Nephron (organoid): ENCODE results near the gene ZNF148.

Source experiments
- H3K27ac Mint-ChIP-seq, 3 experiments: 2 replicates each; pipeline ENCODE4 v1.8.0; 2020; ENCODE audit warnings: mixed read lengths in 3 of 3, mild to moderate bottlenecking in 2 of 3, moderate library complexity in 1 of 3
- H3K27me3 Mint-ChIP-seq: 2 replicates; pipeline ENCODE4 v1.8.0; 2021; ENCODE audit warnings: low read depth, mild to moderate bottlenecking, moderate library complexity, mixed read lengths
- H3K36me3 Mint-ChIP-seq: 2 replicates; pipeline ENCODE4 v1.8.0; 2020; ENCODE audit warnings: low read depth, mixed read lengths
- H3K4me1 Mint-ChIP-seq: 2 replicates; pipeline ENCODE4 v1.8.0; 2020; ENCODE audit warnings: mixed read lengths
- H3K4me3 Mint-ChIP-seq, 3 experiments: 2 replicates each; pipeline ENCODE4 v1.8.0; 2020; ENCODE audit warnings: mild to moderate bottlenecking in 3 of 3, mixed read lengths in 3 of 3, moderate library complexity in 2 of 3
- H3K9me3 Mint-ChIP-seq: 2 replicates; pipeline ENCODE4 v1.8.0; 2020; ENCODE audit warnings: mixed read lengths
- TF ChIP-seq, protein P1 (sequence below), 3 experiments: fragments of 200-600 bp; sonication (generic); IDR thresholded peaks; one replicate each; pipeline ENCODE4 v1.5.0; 2021; ENCODE audit warnings: antibody characterized with exemption in 3 of 3; ENCODE audit not compliant: unreplicated experiment in 3 of 3

The ZNF148 gene

DNA sequence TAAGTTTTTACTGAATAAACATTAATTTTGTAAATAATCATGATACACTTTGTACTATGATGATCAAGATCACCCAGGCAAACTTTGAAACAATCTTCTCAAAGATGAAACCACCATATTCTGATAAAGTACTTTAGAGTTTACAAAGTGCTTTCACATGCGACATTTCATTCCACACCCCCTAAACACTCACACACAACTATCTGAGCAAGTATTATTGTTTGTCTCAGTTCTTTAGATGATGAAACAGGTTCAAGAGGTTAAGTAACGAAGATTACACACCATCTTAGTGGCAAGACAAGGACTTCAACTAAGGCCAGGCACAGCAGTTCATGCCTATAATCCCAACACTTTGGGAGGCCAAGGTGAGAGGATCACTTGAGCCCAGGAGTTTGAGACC lies 37.6 kb downstream of the ZNF148 start:
- Mint-ChIP-seq H3K27me3 (no peaks in the 10 kb centered on the region), H3K27ac (no peak overlapping the region), H3K36me3 (peaks cover 55% of the 10 kb centered on the region), H3K9me3 (peaks cover 23% of the 10 kb centered on the region), H3K4me3 (no peak overlapping the region), H3K4me1 (peaks cover 19% of the 10 kb centered on the region)
- TF ChIP-seq, protein P1, sequence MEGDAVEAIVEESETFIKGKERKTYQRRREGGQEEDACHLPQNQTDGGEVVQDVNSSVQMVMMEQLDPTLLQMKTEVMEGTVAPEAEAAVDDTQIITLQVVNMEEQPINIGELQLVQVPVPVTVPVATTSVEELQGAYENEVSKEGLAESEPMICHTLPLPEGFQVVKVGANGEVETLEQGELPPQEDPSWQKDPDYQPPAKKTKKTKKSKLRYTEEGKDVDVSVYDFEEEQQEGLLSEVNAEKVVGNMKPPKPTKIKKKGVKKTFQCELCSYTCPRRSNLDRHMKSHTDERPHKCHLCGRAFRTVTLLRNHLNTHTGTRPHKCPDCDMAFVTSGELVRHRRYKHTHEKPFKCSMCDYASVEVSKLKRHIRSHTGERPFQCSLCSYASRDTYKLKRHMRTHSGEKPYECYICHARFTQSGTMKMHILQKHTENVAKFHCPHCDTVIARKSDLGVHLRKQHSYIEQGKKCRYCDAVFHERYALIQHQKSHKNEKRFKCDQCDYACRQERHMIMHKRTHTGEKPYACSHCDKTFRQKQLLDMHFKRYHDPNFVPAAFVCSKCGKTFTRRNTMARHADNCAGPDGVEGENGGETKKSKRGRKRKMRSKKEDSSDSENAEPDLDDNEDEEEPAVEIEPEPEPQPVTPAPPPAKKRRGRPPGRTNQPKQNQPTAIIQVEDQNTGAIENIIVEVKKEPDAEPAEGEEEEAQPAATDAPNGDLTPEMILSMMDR (IDR thresholded peaks at IDR 0.05; ENCODE audit: unreplicated experiment in 3 of 3): no peak

DNA sequence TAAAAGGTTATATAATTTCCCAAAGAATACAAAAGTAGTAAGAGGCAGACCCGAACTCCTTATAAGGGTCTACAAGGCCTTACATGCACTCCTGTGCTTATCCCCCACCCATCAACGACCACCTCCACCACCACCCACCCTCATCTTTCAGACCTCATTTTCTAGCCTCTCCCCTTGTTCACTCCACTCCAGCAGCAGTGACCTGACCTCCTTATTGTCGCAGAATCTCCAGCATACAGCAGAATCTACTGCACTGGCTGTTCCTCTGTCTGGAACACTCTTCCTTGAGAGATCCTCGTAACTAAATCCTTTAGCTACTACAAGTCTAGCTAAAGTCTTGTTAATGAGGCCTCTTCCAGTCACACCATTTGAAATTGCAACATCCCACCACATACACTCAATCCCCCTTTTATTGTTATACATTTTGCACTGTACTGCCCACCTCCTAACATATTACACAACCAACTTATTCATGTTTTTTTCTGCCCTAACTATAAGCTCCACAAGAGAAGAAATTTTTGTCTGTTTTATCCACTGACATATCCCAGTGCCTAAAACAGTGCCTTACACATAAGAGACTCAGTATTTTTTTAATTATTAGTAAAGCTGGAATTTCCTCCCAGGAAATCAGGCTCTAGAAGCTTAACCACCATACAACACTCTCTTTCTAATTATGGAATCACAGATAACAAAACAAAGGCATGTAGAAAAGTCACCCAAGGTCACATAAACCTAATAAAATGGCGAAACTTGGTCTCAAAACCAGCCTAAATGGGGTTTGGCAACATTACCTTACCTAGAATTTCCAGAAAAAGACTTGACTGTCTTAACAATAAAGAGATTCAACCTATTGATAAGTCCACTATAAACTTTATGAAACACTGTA lies 40.2 kb downstream of the ZNF148 start:
- H3K27me3 Mint-ChIP-seq: no peaks in the 10 kb centered on the region
- no peak overlapping the region for H3K4me3 Mint-ChIP-seq
- H3K4me1 Mint-ChIP-seq: peaks cover 19% of the 10 kb centered on the region
- peak overlapping the region in 1 of 3 experiments; percentile 15 for H3K27ac Mint-ChIP-seq
- peaks cover 39% of the 10 kb centered on the region for H3K36me3 Mint-ChIP-seq
- TF ChIP-seq, protein P1 (IDR thresholded peaks at IDR 0.05; ENCODE audit: unreplicated experiment in 3 of 3): no peak
- peaks cover 12% of the 10 kb centered on the region for H3K9me3 Mint-ChIP-seq

DNA sequence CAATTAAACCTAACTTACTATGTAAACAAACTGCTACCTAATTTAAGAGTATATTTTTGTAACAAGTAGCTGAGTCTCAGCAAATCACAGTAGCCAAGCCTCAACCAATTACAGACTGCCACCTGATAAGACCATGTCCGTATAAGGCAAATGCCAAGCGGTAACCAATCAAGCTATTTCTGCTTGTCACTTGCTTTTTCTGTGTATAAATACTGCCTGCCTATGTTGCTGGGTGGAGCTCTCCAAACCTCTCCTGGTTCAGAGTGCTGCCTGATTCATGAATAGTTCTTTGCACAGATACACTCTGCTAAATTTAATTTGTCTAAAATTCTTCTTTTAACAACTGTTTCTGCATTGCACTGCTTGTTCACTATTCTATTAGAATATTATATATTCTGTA lies 42.6 kb downstream of the ZNF148 start:
- Mint-ChIP-seq H3K9me3 (peaks cover 4% of the 10 kb centered on the region), H3K4me1 (peaks cover 19% of the 10 kb centered on the region), H3K4me3 (no peak overlapping the region), H3K27me3 (no peaks in the 10 kb centered on the region), H3K36me3 (peaks cover 40% of the 10 kb centered on the region), H3K27ac (no peak overlapping the region)
- TF ChIP-seq, protein P1 (IDR thresholded peaks at IDR 0.05; ENCODE audit: unreplicated experiment in 3 of 3): no peak

DNA sequence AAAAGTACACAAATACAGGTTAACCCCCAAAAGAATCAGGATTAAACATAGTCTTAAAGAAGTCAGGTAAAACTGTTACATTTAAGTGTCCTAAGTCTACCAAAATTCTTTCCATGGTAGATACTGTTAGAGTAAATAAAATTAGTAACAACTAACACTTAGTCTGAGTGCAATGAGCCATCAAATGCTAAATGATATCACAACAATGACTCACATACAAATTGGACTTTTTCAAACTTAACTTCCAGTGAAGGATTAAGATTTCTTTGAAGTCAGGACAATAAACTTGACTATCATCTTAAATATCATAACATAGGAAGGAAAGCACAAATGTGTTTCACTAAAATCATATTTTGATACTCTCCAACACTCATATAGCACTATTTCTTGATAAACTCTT lies 43.9 kb downstream of the ZNF148 start:
- Mint-ChIP-seq H3K27ac (no peak overlapping the region), H3K4me3 (no peak overlapping the region), H3K9me3 (peaks cover 4% of the 10 kb centered on the region), H3K36me3 (peaks cover 45% of the 10 kb centered on the region), H3K27me3 (no peaks in the 10 kb centered on the region), H3K4me1 (peaks cover 19% of the 10 kb centered on the region)
- TF ChIP-seq, protein P1 (IDR thresholded peaks at IDR 0.05; ENCODE audit: unreplicated experiment in 3 of 3): no peak

GRCh38 chr3:125326957-125327356 lies 48.2 kb downstream of the ZNF148 start:
- no peak overlapping the region for H3K27ac Mint-ChIP-seq
- H3K9me3 Mint-ChIP-seq: peaks cover 7% of the 10 kb centered on the region
- TF ChIP-seq, protein P1 (IDR thresholded peaks at IDR 0.05; ENCODE audit: unreplicated experiment in 3 of 3): no peak
- peaks cover 5% of the 10 kb centered on the region for H3K4me1 Mint-ChIP-seq
- H3K36me3 Mint-ChIP-seq: peaks cover 67% of the 10 kb centered on the region
- H3K27me3 Mint-ChIP-seq: no peaks in the 10 kb centered on the region
- H3K4me3 Mint-ChIP-seq: no peak overlapping the region

DNA sequence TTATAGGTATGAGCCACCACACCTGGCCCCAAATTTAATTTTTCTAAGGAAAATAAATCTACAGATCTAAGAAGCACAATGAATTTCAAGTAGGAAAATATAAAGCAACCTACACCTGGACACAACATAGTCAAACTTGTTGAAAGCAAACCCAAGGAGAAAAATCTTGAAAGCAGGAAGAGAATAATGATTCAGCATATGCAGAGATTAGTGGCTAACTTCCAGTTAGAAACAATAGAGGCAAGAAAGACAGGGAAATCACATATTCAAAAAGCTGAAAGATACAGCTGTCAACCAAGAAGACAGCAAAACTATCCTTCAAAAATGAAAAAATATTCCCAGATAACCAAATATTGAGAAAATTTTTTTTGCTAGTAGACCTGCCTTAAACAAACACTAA lies 49.4 kb downstream of the ZNF148 start:
- Mint-ChIP-seq H3K9me3 (peaks cover 7% of the 10 kb centered on the region), H3K27ac (no peak overlapping the region), H3K4me1 (peaks cover 5% of the 10 kb centered on the region), H3K27me3 (no peaks in the 10 kb centered on the region), H3K36me3 (peaks cover 67% of the 10 kb centered on the region), H3K4me3 (no peak overlapping the region)
- TF ChIP-seq, protein P1 (IDR thresholded peaks at IDR 0.05; ENCODE audit: unreplicated experiment in 3 of 3): no peak
